Fibroblast of lung (primary cell): ENCODE measurements around the gene KIF6. TPM values are rescaled to one million over a fixed set of nuclear protein-coding genes. Genes with fewer than 3 reads are reported as not detected.
A peak's percentile ranks its signal among the peaks of the same experiment; 100 is the strongest.

Experiments used
- DNase-seq, 2 donors: peaks; one replicate each; pipeline versions ENCODE4 v3.0.0 to v3.0.0-alpha.2; 2010; ENCODE audit warnings: low read depth in 2 of 2
- H2AFZ ChIP-seq: 2 replicates; pipeline ENCODE4 v1.5.1; 2012; ENCODE audit warnings: low read length, control low read depth, inconsistent platforms
- H3K27ac ChIP-seq: 2 replicates; pipeline ENCODE4 v1.5.1; 2011; ENCODE audit warnings: low read length, control low read depth; ENCODE audit not compliant: insufficient read depth
- H3K27me3 ChIP-seq: 2 replicates; pipeline ENCODE4 v1.5.1; 2011; ENCODE audit warnings: mild to moderate bottlenecking, low read length; ENCODE audit not compliant: control insufficient read depth, insufficient read depth
- H3K36me3 ChIP-seq: 2 replicates; pipeline ENCODE4 v1.5.1; 2011; ENCODE audit warnings: low read length; ENCODE audit not compliant: control insufficient read depth, insufficient read depth
- H3K4me1 ChIP-seq: 2 replicates; pipeline ENCODE4 v1.5.1; 2011; ENCODE audit warnings: low read length; ENCODE audit not compliant: control insufficient read depth, insufficient read depth; ENCODE audit errors: extremely low read depth
- H3K4me2 ChIP-seq: 2 replicates; pipeline ENCODE4 v1.5.1; 2011; ENCODE audit warnings: low read length, control low read depth; ENCODE audit not compliant: insufficient read depth; ENCODE audit errors: extremely low read depth
- H3K4me3 ChIP-seq, 4 experiments: fragments of 200-600 bp in 1 of 4; sonication (generic) in 1 of 4; replicated peaks in 1 of 4; 2 replicates each; pipeline ENCODE4 v1.5.1; 2011 to 2016; ENCODE audit warnings: low read length in 4 of 4, low read depth in 3 of 4, mild to moderate bottlenecking in 3 of 4, control low read depth in 2 of 4, inconsistent platforms in 1 of 4, mixed read lengths in 1 of 4; ENCODE audit not compliant: insufficient read depth in 1 of 4; ENCODE audit errors: control extremely low read depth in 1 of 4
- H3K79me2 ChIP-seq: 2 replicates; pipeline ENCODE4 v1.5.1; 2012; ENCODE audit warnings: mild to moderate bottlenecking, low read length, inconsistent platforms; ENCODE audit not compliant: control insufficient read depth, insufficient read depth
- H3K9ac ChIP-seq: 2 replicates; pipeline ENCODE4 v1.5.1; 2011; ENCODE audit warnings: mild to moderate bottlenecking, low read length, control low read depth; ENCODE audit not compliant: insufficient read depth
- H3K9me3 ChIP-seq: 2 replicates; pipeline ENCODE4 v1.5.1; 2012; ENCODE audit warnings: low read depth, low read length; ENCODE audit not compliant: control insufficient read depth, insufficient read depth
- H4K20me1 ChIP-seq: 2 replicates; pipeline ENCODE4 v1.5.1; 2011; ENCODE audit warnings: low read length; ENCODE audit not compliant: control insufficient read depth, insufficient read depth; ENCODE audit errors: extremely low read depth
- CTCF ChIP-seq, 2 donors: IDR thresholded peaks in 1 of 2; conservative IDR thresholded peaks in 1 of 2; 1 replicate in 1 of 2; 2 replicates in 1 of 2; pipeline ENCODE4 v1.5.1; 2011 to 2012; ENCODE audit warnings: low read length in 2 of 2, control low read depth in 1 of 2, inconsistent platforms in 1 of 2, low read depth in 1 of 2, mild to moderate bottlenecking in 1 of 2
- EZH2 ChIP-seq: IDR thresholded peaks from 2 replicates; pipeline ENCODE4 v1.5.1; 2012; ENCODE audit warnings: low read length, control low read depth, mild to moderate bottlenecking; ENCODE audit errors: missing control alignments
- polyA plus RNA-seq, 2 donors: library from polyadenylated mRNA; depleted of rRNA in 1 of 2; stranded (reverse) in 1 of 2; unstranded in 1 of 2; fragments of >200 nt; gene quantifications; 2 replicates each; pipeline ENCODE4 v1.2.1, GENCODE V29; 2011 to 2012; ENCODE audit warnings: missing spikeins in 1 of 2
- total RNA-seq: library from RNA; depleted of rRNA; stranded (reverse); fragments of >200 nt; gene quantifications from 2 replicates; pipeline ENCODE4 v1.2.1, GENCODE V29; 2014

KIF6 gene
- total and polyA plus RNA-seq, 2 donors (not counting 1 experiment from before 2014, with no cell fraction given), result 0.24 to 0.83 TPM

GRCh38 chr6:39623750-39624149 is 101.5 kb downstream of the KIF6 start:
- Histone ChIP-seq H3K4me1 (no peaks in the 10 kb centered on the region), H3K36me3 (no peaks in the 10 kb centered on the region), H3K9me3 (no peaks in the 10 kb centered on the region), H2AFZ (no peak overlapping the region), H3K79me2 (no peaks in the 10 kb centered on the region), H3K9ac (no peak overlapping the region), H3K4me2 (no peak overlapping the region), H3K27me3 (no peaks in the 10 kb centered on the region), H4K20me1 (no peaks in the 10 kb centered on the region), H3K27ac (no peak overlapping the region), H3K4me3 (no peak overlapping the region)
- TF ChIP-seq EZH2 (no peak), CTCF (conservative IDR thresholded peaks at IDR 0.05 in 1 of 2, IDR thresholded peaks at IDR 0.05 in 1 of 2; ENCODE audit: low read depth in 1 of 2, low read length in 2 of 2) (no peak)
- DNase-seq, result no peak

GRCh38 chr6:39617520-39617919 is 107.7 kb downstream of the KIF6 start:
- TF ChIP-seq EZH2, result no peak
- no peak for TF ChIP-seq CTCF (conservative IDR thresholded peaks at IDR 0.05 in 1 of 2, IDR thresholded peaks at IDR 0.05 in 1 of 2; ENCODE audit: low read depth in 1 of 2, low read length in 2 of 2)
- Histone ChIP-seq H3K79me2 (no peaks in the 10 kb centered on the region), H3K36me3 (no peaks in the 10 kb centered on the region), H3K4me2 (no peak overlapping the region), H3K4me1 (no peaks in the 10 kb centered on the region), H4K20me1 (no peaks in the 10 kb centered on the region), H3K27ac (no peak overlapping the region), H3K27me3 (no peaks in the 10 kb centered on the region), H3K9me3 (no peaks in the 10 kb centered on the region), H2AFZ (no peak overlapping the region), H3K9ac (no peak overlapping the region), H3K4me3 (no peak overlapping the region)
- no peak for DNase-seq

- Histone ChIP-seq H3K9me3 (no peaks in the 10 kb centered on the region), H3K27me3 (no peaks in the 10 kb centered on the region), H3K36me3 (no peaks in the 10 kb centered on the region), H3K4me3 (no peak overlapping the region), H4K20me1 (no peaks in the 10 kb centered on the region), H3K4me1 (no peaks in the 10 kb centered on the region), H3K79me2 (no peaks in the 10 kb centered on the region), H2AFZ (no peak overlapping the region), H3K4me2 (no peak overlapping the region), H3K9ac (no peak overlapping the region), H3K27ac (no peak overlapping the region)
- TF ChIP-seq CTCF (conservative IDR thresholded peaks at IDR 0.05 in 1 of 2, IDR thresholded peaks at IDR 0.05 in 1 of 2; ENCODE audit: low read depth in 1 of 2, low read length in 2 of 2) (no peak), EZH2 (no peak)
- peak in 1 of 2 donors; percentile 3 for DNase-seq
Measured at GRCh38 chr6:39617026-39617425, 108.2 kb downstream of the KIF6 start.
